ENCODE results near the gene CHST8.

CHST8 gene

GRCh38 chr19:33719366-33720154 is 97.8 kb downstream of the CHST8 start:
- no peak overlapping the region for H3K4me3 ChIP-seq (ENCODE audit: low read depth, low read length)

DNA sequence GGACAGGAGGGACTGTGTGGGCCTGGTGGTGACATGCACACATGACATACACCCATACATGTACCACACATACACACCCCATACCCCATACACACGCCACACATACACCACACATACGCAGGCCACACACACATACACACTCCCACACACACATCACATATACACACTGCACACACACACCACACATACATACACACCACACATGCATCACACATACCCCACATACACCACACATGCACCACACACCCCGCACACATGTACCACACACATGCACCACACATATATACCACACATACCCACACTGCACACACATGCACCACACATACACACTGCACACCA is 98.4 kb downstream of the CHST8 start:
- no peak overlapping the region for H3K4me3 ChIP-seq (ENCODE audit: low read depth, low read length)
- no peak for TF ChIP-seq CTCF (IDR thresholded peaks at IDR 0.05; ENCODE audit: borderline replicate concordance, insufficient read depth, low read depth, low read length)

More at GRCh38 chr19:33719366-33720154, 97.8 kb downstream of the CHST8 start:
- TF ChIP-seq CTCF (IDR thresholded peaks at IDR 0.05; ENCODE audit: borderline replicate concordance, insufficient read depth, low read depth, low read length) = no peak

DNA sequence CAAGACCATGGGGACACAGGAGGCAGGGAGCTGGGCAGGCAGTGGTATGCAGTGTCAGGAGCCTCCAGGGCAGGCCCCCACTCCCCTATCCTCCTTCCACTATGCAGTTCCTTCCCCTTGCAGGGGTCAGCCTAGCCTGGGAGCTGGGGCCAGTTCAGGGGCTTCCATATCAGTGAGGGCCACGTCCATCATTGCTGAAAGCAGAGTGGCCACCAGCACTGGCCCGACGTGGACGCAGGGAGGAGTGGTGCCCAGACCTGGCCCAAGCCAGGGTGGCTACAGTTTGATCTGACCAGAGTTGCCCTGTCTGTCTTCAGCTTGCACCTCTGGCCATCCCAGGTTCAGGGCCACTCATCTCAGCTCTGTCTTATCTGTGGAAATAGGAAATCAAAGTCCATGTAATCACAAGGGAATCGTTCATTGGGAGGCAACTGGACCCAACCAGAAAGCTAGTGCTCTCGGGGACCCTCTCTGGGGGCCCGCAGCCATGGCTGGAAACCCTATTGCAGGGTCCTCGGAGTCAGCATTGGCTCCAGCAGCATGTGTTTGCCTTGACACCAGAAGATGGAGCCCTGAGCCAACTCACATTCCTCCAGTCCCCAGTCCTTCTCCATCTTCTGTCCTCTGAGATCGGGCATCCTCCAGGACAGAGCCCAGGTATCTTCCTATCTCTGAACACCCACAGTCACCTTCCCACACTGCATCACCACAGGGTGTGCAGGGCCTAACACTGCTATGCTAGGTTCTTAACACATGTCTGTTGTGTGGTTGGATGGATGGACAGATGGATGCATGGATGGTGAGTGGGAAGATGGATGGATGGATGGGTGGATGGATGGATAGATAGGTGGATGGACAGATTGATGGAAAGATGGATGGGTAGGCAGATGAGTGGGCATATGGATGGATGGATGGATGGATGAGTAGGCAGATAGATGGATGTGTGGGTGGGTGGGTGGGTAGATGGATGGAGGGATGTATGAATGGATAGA is 99.2 kb downstream of the CHST8 start:
- H3K4me3 ChIP-seq (ENCODE audit: low read depth, low read length) = no peak overlapping the region
- TF ChIP-seq CTCF (IDR thresholded peaks at IDR 0.05; ENCODE audit: borderline replicate concordance, insufficient read depth, low read depth, low read length) = no peak

DNA sequence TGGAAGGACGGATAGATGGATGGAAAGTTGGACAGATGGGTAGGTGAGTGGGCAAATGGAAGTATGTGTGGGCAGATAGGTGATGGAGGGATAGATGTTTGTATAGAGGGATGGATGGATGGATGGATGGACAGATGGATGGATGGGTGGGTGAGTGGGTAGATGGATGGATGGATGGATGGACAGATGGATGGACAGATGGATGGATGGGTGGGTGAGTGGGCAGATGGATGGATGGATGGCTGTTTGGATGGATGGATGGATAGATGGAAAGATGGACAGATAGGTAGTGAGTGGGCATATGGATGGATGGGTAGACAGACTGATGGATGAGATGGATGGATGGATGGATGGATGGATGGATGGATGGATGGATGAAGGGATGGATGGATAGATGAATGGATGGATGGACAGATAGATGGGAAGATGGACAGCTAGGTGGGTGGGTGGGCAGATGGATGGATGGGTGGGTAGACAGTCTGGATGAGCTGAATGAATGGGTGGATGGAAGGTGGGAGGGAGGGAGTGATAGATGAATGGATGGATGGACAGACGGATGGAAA is 100.1 kb downstream of the CHST8 start:
- TF ChIP-seq CTCF (IDR thresholded peaks at IDR 0.05; ENCODE audit: borderline replicate concordance, insufficient read depth, low read depth, low read length) = no peak
- no peak overlapping the region for H3K4me3 ChIP-seq (ENCODE audit: low read depth, low read length)

GRCh38 chr19:33722456-33723239 is 100.9 kb downstream of the CHST8 start:
- no peak for TF ChIP-seq CTCF (IDR thresholded peaks at IDR 0.05; ENCODE audit: borderline replicate concordance, insufficient read depth, low read depth, low read length)
- H3K4me3 ChIP-seq (ENCODE audit: low read depth, low read length) = no peak overlapping the region

- no peak overlapping the region for H3K4me3 ChIP-seq (ENCODE audit: low read depth, low read length)
- TF ChIP-seq CTCF (IDR thresholded peaks at IDR 0.05; ENCODE audit: borderline replicate concordance, insufficient read depth, low read depth, low read length) = no peak
Observed at GRCh38 chr19:33723512-33723911, 101.8 kb downstream of the CHST8 start.

Measured in GM12875 (cell line).